Activated CD8-positive, alpha-beta memory T cell treated with anti-CD3 and anti-CD28 coated beads, Interleukin-2, amount 10 ng/mL, durations not matched to agents 7 days and 5 days (primary cell): ENCODE results near the gene ADAM19. TPM values are rescaled to one million over a fixed set of nuclear protein-coding genes. Genes with fewer than 3 reads are reported as not detected.

Experiments used
- ATAC-seq: fragments of 150-1000 bp; cut with Tn5 transposase; one replicate; pipeline ENCODE4 v1.10.0; 2021; ENCODE audit warnings: moderate library complexity
- CTCF ChIA-PET: fragments of 350-600 bp; sonication (Branson Sonifier 250); formaldehyde crosslinking; loops from one replicate; lab custom pipeline; 2021; ENCODE audit warnings: antibody characterized with exemption; lab: Charles Lee
- DNase-seq: peaks from one replicate; pipeline ENCODE4 v3.0.0-alpha.2; 2020
- H3K27ac Mint-ChIP-seq: one replicate; pipeline ENCODE4 v1.8.0; 2021; ENCODE audit warnings: mild to moderate bottlenecking, mixed read lengths
- H3K27me3 Mint-ChIP-seq: one replicate; pipeline ENCODE4 v1.8.0; 2021; ENCODE audit warnings: mixed read lengths
- H3K36me3 Mint-ChIP-seq: one replicate; pipeline ENCODE4 v1.8.0; 2021; ENCODE audit warnings: mild to moderate bottlenecking, mixed read lengths
- H3K4me1 Mint-ChIP-seq: one replicate; pipeline ENCODE4 v1.8.0; 2021; ENCODE audit warnings: mixed read lengths
- H3K4me3 Mint-ChIP-seq: one replicate; pipeline ENCODE4 v1.8.0; 2021; ENCODE audit warnings: mild to moderate bottlenecking, moderate library complexity, mixed read lengths
- H3K9me3 Mint-ChIP-seq: one replicate; pipeline ENCODE4 v1.8.0; 2022; ENCODE audit warnings: low read depth, mixed read lengths
- total RNA-seq, 2 experiments: library from RNA; stranded (reverse); gene quantifications; one replicate each; pipeline ENCODE4 v1.2.3, GENCODE V29; 2021

Gene ADAM19
- total RNA-seq, 2 experiments from 2014 or later = 219 to 341 TPM

- ATAC-seq (no peak), DNase-seq (no peak)
- Mint-ChIP-seq H3K27ac (no peak overlapping the region), H3K4me3 (no peak overlapping the region), H3K9me3 (no peaks in the 10 kb centered on the region), H3K36me3 (peaks cover 82% of the 10 kb centered on the region), H3K4me1 (peaks cover 48% of the 10 kb centered on the region), H3K27me3 (no peaks in the 10 kb centered on the region)
- CTCF ChIA-PET = interaction anchor here (0.5 to 0.7 kb wide), 2 partner anchors 41 to 220 kb away, joined by 3 read pairs; partner anchors contain the start of gene THG1L
These were observed 64.9 kb downstream of the ADAM19 start for GRCh38 chr5:157510682-157511081.

- H3K4me3 Mint-ChIP-seq = no peak overlapping the region
- H3K27me3 Mint-ChIP-seq = no peaks in the 10 kb centered on the region
- H3K4me1 Mint-ChIP-seq = peaks cover 49% of the 10 kb centered on the region
- peak overlapping the region; percentile 31 for H3K27ac Mint-ChIP-seq
- ATAC-seq = peak; percentile 40
- peaks cover 81% of the 10 kb centered on the region for H3K36me3 Mint-ChIP-seq
- no peaks in the 10 kb centered on the region for H3K9me3 Mint-ChIP-seq
- CTCF ChIA-PET = interaction anchor here (0.5 kb wide), 1 partner anchor 172 kb away, joined by 4 read pairs; no protein-coding TSS in a partner anchor
- no peak for DNase-seq
These were observed 66.0 kb downstream of the ADAM19 start for GRCh38 chr5:157509587-157509986.

GRCh38 chr5:157509093-157509492 is 66.5 kb downstream of the ADAM19 start:
- CTCF ChIA-PET = no interaction called here
- Mint-ChIP-seq H3K9me3 (no peaks in the 10 kb centered on the region), H3K27me3 (no peaks in the 10 kb centered on the region), H3K36me3 (peaks cover 84% of the 10 kb centered on the region), H3K27ac (no peak overlapping the region), H3K4me3 (no peak overlapping the region), H3K4me1 (peaks cover 52% of the 10 kb centered on the region)
- ATAC-seq = no peak
- no peak for DNase-seq

GRCh38 chr5:157506981-157507780 is 68.4 kb downstream of the ADAM19 start:
- Mint-ChIP-seq H3K27ac (peak overlapping the region; percentile 32), H3K27me3 (no peaks in the 10 kb centered on the region), H3K9me3 (no peaks in the 10 kb centered on the region), H3K36me3 (peaks cover 84% of the 10 kb centered on the region), H3K4me3 (no peak overlapping the region), H3K4me1 (peaks cover 61% of the 10 kb centered on the region)
- ATAC-seq = no peak
- CTCF ChIA-PET = interaction anchor here (0.6 to 1.6 kb wide), 5 partner anchors 29 to 232 kb away, joined by 3 to 4 read pairs (median 3); no protein-coding TSS in a partner anchor
- no peak for DNase-seq

- no peak for ATAC-seq
- Mint-ChIP-seq H3K36me3 (peaks cover 84% of the 10 kb centered on the region), H3K4me3 (no peak overlapping the region), H3K27ac (no peak overlapping the region), H3K9me3 (no peaks in the 10 kb centered on the region), H3K4me1 (peaks cover 62% of the 10 kb centered on the region), H3K27me3 (no peaks in the 10 kb centered on the region)
- CTCF ChIA-PET = no interaction called here
- no peak for DNase-seq
These were observed 69.4 kb downstream of the ADAM19 start for GRCh38 chr5:157506066-157506590.

- no peak for DNase-seq
- H3K27me3 Mint-ChIP-seq = no peaks in the 10 kb centered on the region
- ATAC-seq = no peak
- CTCF ChIA-PET = no interaction called here
- no peaks in the 10 kb centered on the region for H3K9me3 Mint-ChIP-seq
- peaks cover 84% of the 10 kb centered on the region for H3K36me3 Mint-ChIP-seq
- H3K4me1 Mint-ChIP-seq = peaks cover 60% of the 10 kb centered on the region
- H3K4me3 Mint-ChIP-seq = no peak overlapping the region
- H3K27ac Mint-ChIP-seq = peak overlapping the region; percentile 30
These were observed 70.1 kb downstream of the ADAM19 start for GRCh38 chr5:157505496-157505895.

GRCh38 chr5:157504053-157504452 is 71.5 kb downstream of the ADAM19 start:
- DNase-seq (no peak), ATAC-seq (no peak)
- CTCF ChIA-PET = interaction anchor here (1.1 kb wide), 1 partner anchor 34 kb away, joined by 3 read pairs; no protein-coding TSS in a partner anchor
- Mint-ChIP-seq H3K9me3 (no peaks in the 10 kb centered on the region), H3K27me3 (no peaks in the 10 kb centered on the region), H3K27ac (no peak overlapping the region), H3K36me3 (peaks cover 84% of the 10 kb centered on the region), H3K4me3 (no peak overlapping the region), H3K4me1 (peaks cover 55% of the 10 kb centered on the region)

- H3K4me3 Mint-ChIP-seq = no peak overlapping the region
- peaks cover 46% of the 10 kb centered on the region for H3K4me1 Mint-ChIP-seq
- H3K27me3 Mint-ChIP-seq = no peaks in the 10 kb centered on the region
- peaks cover 77% of the 10 kb centered on the region for H3K36me3 Mint-ChIP-seq
- H3K9me3 Mint-ChIP-seq = no peaks in the 10 kb centered on the region
- DNase-seq (peak; percentile 55), ATAC-seq (peak; percentile 34)
- CTCF ChIA-PET = no interaction called here
- H3K27ac Mint-ChIP-seq = peak overlapping the region; percentile 66
These were observed 73.4 kb downstream of the ADAM19 start for GRCh38 chr5:157502143-157502647.

- H3K36me3 Mint-ChIP-seq = peaks cover 70% of the 10 kb centered on the region
These were observed 77.5 kb downstream of the ADAM19 start for GRCh38 chr5:157497875-157498611.

GRCh38 chr5:157496864-157497263 is 78.7 kb downstream of the ADAM19 start:
- Mint-ChIP-seq H3K4me3 (no peak overlapping the region), H3K9me3 (no peaks in the 10 kb centered on the region), H3K36me3 (peaks cover 67% of the 10 kb centered on the region), H3K4me1 (peaks cover 9% of the 10 kb centered on the region), H3K27ac (no peak overlapping the region), H3K27me3 (no peaks in the 10 kb centered on the region)
- CTCF ChIA-PET = no interaction called here
- DNase-seq (no peak), ATAC-seq (no peak)

More at GRCh38 chr5:157497875-157498611, 77.5 kb downstream of the ADAM19 start:
- DNase-seq (no peak), ATAC-seq (no peak)
- CTCF ChIA-PET = interaction anchor here (1.0 kb wide), 1 partner anchor 220 kb away, joined by 3 read pairs; no protein-coding TSS in a partner anchor
- H3K27ac Mint-ChIP-seq = no peak overlapping the region
- H3K4me3 Mint-ChIP-seq = no peak overlapping the region
- no peaks in the 10 kb centered on the region for H3K27me3 Mint-ChIP-seq
- H3K9me3 Mint-ChIP-seq = no peaks in the 10 kb centered on the region
- peaks cover 20% of the 10 kb centered on the region for H3K4me1 Mint-ChIP-seq

GRCh38 chr5:157494178-157494832 is 81.3 kb downstream of the ADAM19 start:
- Mint-ChIP-seq H3K9me3 (no peaks in the 10 kb centered on the region), H3K4me1 (peaks cover 9% of the 10 kb centered on the region)
- CTCF ChIA-PET = interaction anchor here (1.1 kb wide), 1 partner anchor 21 kb away, joined by 4 read pairs; no protein-coding TSS in a partner anchor

GRCh38 chr5:157492886-157493285 is 82.7 kb downstream of the ADAM19 start:
- DNase-seq (no peak), ATAC-seq (no peak)
- Mint-ChIP-seq H3K36me3 (peaks cover 73% of the 10 kb centered on the region), H3K27me3 (no peaks in the 10 kb centered on the region), H3K4me1 (peaks cover 18% of the 10 kb centered on the region), H3K4me3 (no peak overlapping the region), H3K9me3 (no peaks in the 10 kb centered on the region), H3K27ac (peak overlapping the region; percentile 53)
- CTCF ChIA-PET = no interaction called here

More at GRCh38 chr5:157494178-157494832, 81.3 kb downstream of the ADAM19 start:
- peaks cover 66% of the 10 kb centered on the region for H3K36me3 Mint-ChIP-seq
- H3K4me3 Mint-ChIP-seq = no peak overlapping the region
- no peak for DNase-seq
- no peaks in the 10 kb centered on the region for H3K27me3 Mint-ChIP-seq
- H3K27ac Mint-ChIP-seq = peak overlapping the region; percentile 45
- no peak for ATAC-seq
